Measurements from ENCODE around the gene EXOC3L4.

DNA sequence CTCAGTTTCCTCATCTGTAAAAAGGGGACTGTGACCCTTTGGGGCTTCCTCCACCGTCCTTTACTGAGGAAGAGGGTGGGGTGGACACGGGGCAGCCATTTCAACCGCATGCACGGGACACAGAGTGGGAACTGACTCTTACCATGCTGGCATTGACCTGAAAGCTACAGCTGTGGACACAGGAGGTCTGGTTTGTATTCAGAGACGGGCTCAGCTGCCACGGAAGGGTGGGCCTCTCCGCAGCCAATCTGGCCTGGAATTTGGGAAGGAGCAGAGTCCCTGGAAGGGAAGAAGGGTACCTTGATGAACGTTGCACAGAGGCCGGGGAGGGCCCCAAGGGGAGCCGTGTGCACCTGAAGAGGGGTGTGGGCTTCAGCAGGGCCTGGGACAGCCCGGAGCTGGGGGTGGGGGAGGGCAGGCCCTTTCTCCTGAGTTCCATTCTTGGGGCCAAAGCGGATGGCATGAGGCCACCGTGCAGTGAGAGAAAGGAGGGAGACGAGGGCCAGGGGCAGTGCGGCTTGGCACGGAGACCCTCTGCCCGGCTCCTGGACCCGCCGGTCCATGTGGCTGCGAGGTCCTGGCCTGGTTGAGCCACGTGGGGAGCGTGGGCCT, 43.3 kb downstream of the EXOC3L4 start:
- TF ChIP-seq CCNT2 (IDR thresholded peaks at IDR 0.05; ENCODE audit: borderline replicate concordance, extremely low read depth, insufficient read length, low read depth, low read length) (no peak), ZNF561 (CRISPR knock-in tag; conservative IDR thresholded peaks at IDR 0.05) (no peak), MYC (IDR thresholded peaks at IDR 0.05; ENCODE audit: low read depth, low read length) (no peak), MYC (CRISPR knock-in tag; IDR thresholded peaks at IDR 0.05; ENCODE audit: borderline replicate concordance, low read depth) (no peak), PRDM10 (IDR thresholded peaks at IDR 0.05; ENCODE audit: partially characterized antibody) (no peak), CTCF (IDR thresholded peaks at IDR 0.05 in 2 of 3, conservative IDR thresholded peaks at IDR 0.05 in 1 of 3; ENCODE audit: insufficient read depth in 2 of 3, low read depth in 1 of 3, low read length in 3 of 3) (no peak), EP300 (IDR thresholded peaks at IDR 0.05; ENCODE audit: low read length) (no peak), EGR1 (conservative IDR thresholded peaks at IDR 0.05) (no peak)
- TF ChIP-seq, protein P1, sequence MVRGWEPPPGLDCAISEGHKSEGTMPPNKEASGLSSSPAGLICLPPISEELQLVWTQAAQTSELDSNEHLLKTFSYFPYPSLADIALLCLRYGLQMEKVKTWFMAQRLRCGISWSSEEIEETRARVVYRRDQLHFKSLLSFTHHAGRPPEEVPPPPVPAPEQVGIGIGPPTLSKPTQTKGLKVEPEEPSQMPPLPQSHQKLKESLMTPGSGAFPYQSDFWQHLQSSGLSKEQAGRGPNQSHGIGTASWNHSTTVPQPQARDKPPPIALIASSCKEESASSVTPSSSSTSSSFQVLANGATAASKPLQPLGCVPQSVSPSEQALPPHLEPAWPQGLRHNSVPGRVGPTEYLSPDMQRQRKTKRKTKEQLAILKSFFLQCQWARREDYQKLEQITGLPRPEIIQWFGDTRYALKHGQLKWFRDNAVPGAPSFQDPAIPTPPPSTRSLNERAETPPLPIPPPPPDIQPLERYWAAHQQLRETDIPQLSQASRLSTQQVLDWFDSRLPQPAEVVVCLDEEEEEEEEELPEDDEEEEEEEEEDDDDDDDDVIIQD (CRISPR knock-in tag; IDR thresholded peaks at IDR 0.05): no peak
